ENCODE measurements around the gene CELF2.

GRCh38 chr10:11195623-11196022 lies 178.0 kb downstream of the CELF2 start:
- TF ChIP-seq POLR2AphosphoS5 (IDR thresholded peaks at IDR 0.05; ENCODE audit: insufficient read depth in 1 of 2, low read depth in 1 of 2) (no peak), POLR2A (IDR thresholded peaks at IDR 0.05) (no peak), CTCF (IDR thresholded peaks at IDR 0.05) (no peak)

All from vagina (tissue), 2 donors.